Activated T-helper 17 cell treated with anti-CD3 and anti-CD28 coated beads, Interleukin-2, amount 50 U/mL, for 72 hours (primary cell): ENCODE data around the gene ARHGEF26. TPM values are rescaled to one million over a fixed set of nuclear protein-coding genes. Genes with fewer than 3 reads are reported as not detected.

Source experiments
- total RNA-seq, 2 donors: library from RNA; stranded (reverse); gene quantifications; one replicate each; pipeline ENCODE4 v1.2.3, GENCODE V29; 2022

ARHGEF26 gene
- total RNA-seq, 2 donors from 2014 or later: 0.13 to 0.17 TPM

Other genes starting within 250 kb of the ARHGEF26 start
- gene DHX36, start 203.1 kb downstream of the ARHGEF26 start, total RNA-seq: 10 to 100 TPM; 54.5 to 77.7 TPM